Hepatocyte (in vitro differentiated cells): ENCODE measurements around the gene DCAF17.

Experiments
- EZH2 ChIP-seq: fragments of 200-600 bp; sonication (generic); IDR thresholded peaks from 2 replicates; pipeline ENCODE4 v1.6.1; 2016; ENCODE audit warnings: antibody characterized with exemption, mild to moderate bottlenecking, borderline replicate concordance
- EZH2phosphoT487 ChIP-seq: fragments of 200-600 bp; sonication (generic); IDR thresholded peaks from one replicate; pipeline ENCODE4 v1.6.1; 2018; ENCODE audit warnings: antibody characterized with exemption, mild to moderate bottlenecking, low read depth, moderate library complexity; ENCODE audit not compliant: unreplicated experiment, severe bottlenecking
- TF ChIP-seq, protein P1 (sequence below): fragments of 200-600 bp; sonication (generic); IDR thresholded peaks from 2 replicates; pipeline ENCODE4 v1.5.1; 2016; ENCODE audit warnings: antibody characterized with exemption, mild to moderate bottlenecking; ENCODE audit not compliant: poor library complexity

DNA sequence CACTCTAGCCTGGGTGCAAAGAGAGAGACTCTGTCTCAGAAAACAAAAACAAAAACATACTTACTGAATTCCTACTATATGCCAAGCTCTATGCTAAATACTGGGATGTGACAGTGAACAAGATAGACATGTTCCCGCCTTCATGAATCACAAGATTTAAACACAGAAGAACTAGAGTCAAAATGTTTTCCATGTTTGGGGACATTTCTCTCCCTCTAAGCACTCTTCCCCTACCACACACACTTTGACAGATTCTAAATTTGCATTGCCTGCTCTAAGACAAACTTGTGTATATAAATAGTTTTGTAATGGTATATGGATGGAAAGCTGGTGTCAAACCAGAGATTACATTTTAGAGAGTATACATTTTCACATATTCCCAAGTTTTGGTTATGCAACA, 99.3 kb downstream of the DCAF17 start:
- TF ChIP-seq, protein P1, sequence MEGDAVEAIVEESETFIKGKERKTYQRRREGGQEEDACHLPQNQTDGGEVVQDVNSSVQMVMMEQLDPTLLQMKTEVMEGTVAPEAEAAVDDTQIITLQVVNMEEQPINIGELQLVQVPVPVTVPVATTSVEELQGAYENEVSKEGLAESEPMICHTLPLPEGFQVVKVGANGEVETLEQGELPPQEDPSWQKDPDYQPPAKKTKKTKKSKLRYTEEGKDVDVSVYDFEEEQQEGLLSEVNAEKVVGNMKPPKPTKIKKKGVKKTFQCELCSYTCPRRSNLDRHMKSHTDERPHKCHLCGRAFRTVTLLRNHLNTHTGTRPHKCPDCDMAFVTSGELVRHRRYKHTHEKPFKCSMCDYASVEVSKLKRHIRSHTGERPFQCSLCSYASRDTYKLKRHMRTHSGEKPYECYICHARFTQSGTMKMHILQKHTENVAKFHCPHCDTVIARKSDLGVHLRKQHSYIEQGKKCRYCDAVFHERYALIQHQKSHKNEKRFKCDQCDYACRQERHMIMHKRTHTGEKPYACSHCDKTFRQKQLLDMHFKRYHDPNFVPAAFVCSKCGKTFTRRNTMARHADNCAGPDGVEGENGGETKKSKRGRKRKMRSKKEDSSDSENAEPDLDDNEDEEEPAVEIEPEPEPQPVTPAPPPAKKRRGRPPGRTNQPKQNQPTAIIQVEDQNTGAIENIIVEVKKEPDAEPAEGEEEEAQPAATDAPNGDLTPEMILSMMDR, result no peak
- TF ChIP-seq EZH2, result no peak
- no peak for TF ChIP-seq EZH2phosphoT487
